CD14-positive monocyte (primary cell): ENCODE measurements around the gene PTPRD. TPM values are rescaled to one million over a fixed set of nuclear protein-coding genes. Genes with fewer than 3 reads are reported as not detected.

Experiments used
- DNase-seq, 3 donors: peaks; one replicate each; pipeline ENCODE4 v3.0.0-alpha.2; 2011 to 2022
- H2AFZ ChIP-seq: 2 replicates; pipeline ENCODE4 v1.6.0; 2012; ENCODE audit warnings: mild to moderate bottlenecking, low read depth, low read length, inconsistent platforms; ENCODE audit not compliant: insufficient read depth, poor library complexity, severe bottlenecking
- H3K27ac ChIP-seq, 2 donors: 1 replicate in 1 of 2; 2 replicates in 1 of 2; pipeline ENCODE4 v1.5.1; 2012 to 2013; ENCODE audit warnings: low read length in 2 of 2, control low read depth in 1 of 2, inconsistent platforms in 1 of 2, low read depth in 1 of 2, mild to moderate bottlenecking in 1 of 2
- H3K27me3 ChIP-seq, 2 donors: one replicate each; pipeline versions ENCODE4 v1.6.0 to v1.6.1; 2011 to 2013; ENCODE audit warnings: low read length in 2 of 2; ENCODE audit not compliant: control insufficient read depth in 2 of 2, insufficient read depth in 2 of 2
- H3K36me3 ChIP-seq, 2 donors: replicated peaks in 1 of 2; 1 replicate in 1 of 2; 2 replicates in 1 of 2; pipeline versions ENCODE4 v1.5.1 to v1.6.1; 2012 to 2013; ENCODE audit warnings: low read length in 2 of 2, control low read depth in 1 of 2, inconsistent platforms in 1 of 2, mild to moderate bottlenecking in 1 of 2; ENCODE audit not compliant: insufficient read depth in 2 of 2, control insufficient read depth in 1 of 2
- H3K4me1 ChIP-seq, 2 donors: 1 replicate in 1 of 2; 2 replicates in 1 of 2; pipeline versions ENCODE4 v1.5.1 to v1.6.1; 2012 to 2013; ENCODE audit warnings: low read length in 2 of 2, control low read depth in 1 of 2, inconsistent platforms in 1 of 2, mild to moderate bottlenecking in 1 of 2, moderate library complexity in 1 of 2; ENCODE audit not compliant: insufficient read depth in 2 of 2, control insufficient read depth in 1 of 2
- H3K4me2 ChIP-seq: replicated peaks from 2 replicates; pipeline ENCODE3; 2012; ENCODE audit warnings: low read length, moderate library complexity, mild to moderate bottlenecking; ENCODE audit not compliant: poor library complexity, severe bottlenecking; ENCODE audit errors: extremely low read depth
- H3K4me3 ChIP-seq, 3 experiments: fragments of 200-600 bp in 1 of 3; sonication (generic) in 1 of 3; replicated peaks in 1 of 3; 1 replicate in 2 of 3; 2 replicates in 1 of 3; pipeline ENCODE4 v1.5.1; 2011 to 2013; ENCODE audit warnings: low read length in 3 of 3, mild to moderate bottlenecking in 3 of 3, control low read depth in 2 of 3, low read depth in 2 of 3, inconsistent platforms in 1 of 3, moderate library complexity in 1 of 3
- H3K79me2 ChIP-seq: 2 replicates; pipeline ENCODE4 v1.6.0; 2012; ENCODE audit warnings: mild to moderate bottlenecking, control low read depth, inconsistent platforms, low read length, moderate library complexity; ENCODE audit not compliant: insufficient read depth
- H3K9ac ChIP-seq: 2 replicates; pipeline ENCODE4 v1.6.0; 2017; ENCODE audit warnings: low read length, mild to moderate bottlenecking; ENCODE audit not compliant: insufficient read depth, poor library complexity, severe bottlenecking
- H3K9me3 ChIP-seq, 2 donors: replicated peaks in 1 of 2; 1 replicate in 1 of 2; 2 replicates in 1 of 2; pipeline versions ENCODE4 v1.5.1 to v1.6.1; 2012 to 2013; ENCODE audit warnings: low read length in 2 of 2, control low read depth in 1 of 2; ENCODE audit not compliant: control insufficient read depth in 1 of 2, insufficient read depth in 1 of 2
- H4K20me1 ChIP-seq: 2 replicates; pipeline ENCODE4 v1.6.0; 2012; ENCODE audit warnings: mild to moderate bottlenecking, low read length, control low read depth, moderate library complexity; ENCODE audit not compliant: insufficient read depth
- H3K27ac Mint-ChIP-seq, 7 donors: one replicate each; pipeline ENCODE4 v1.8.0; 2020; ENCODE audit warnings: mild to moderate bottlenecking in 7 of 7, mixed read lengths in 7 of 7, moderate library complexity in 6 of 7, inconsistent platforms in 2 of 7
- H3K27me3 Mint-ChIP-seq, 3 donors: one replicate each; pipeline ENCODE4 v1.8.0; 2021 to 2022; ENCODE audit warnings: low read depth in 3 of 3, mild to moderate bottlenecking in 3 of 3, mixed read lengths in 3 of 3, moderate library complexity in 3 of 3, inconsistent platforms in 1 of 3
- H3K36me3 Mint-ChIP-seq, 2 donors: one replicate each; pipeline ENCODE4 v1.8.0; 2020; ENCODE audit warnings: mixed read lengths in 2 of 2, inconsistent platforms in 1 of 2, mild to moderate bottlenecking in 1 of 2
- H3K4me1 Mint-ChIP-seq: one replicate; pipeline ENCODE4 v1.8.0; 2020; ENCODE audit warnings: mild to moderate bottlenecking, mixed read lengths
- H3K4me3 Mint-ChIP-seq, 2 donors: one replicate each; pipeline ENCODE4 v1.8.0; 2020; ENCODE audit warnings: mild to moderate bottlenecking in 2 of 2, mixed read lengths in 2 of 2, moderate library complexity in 1 of 2
- H3K9me3 Mint-ChIP-seq, 7 donors: one replicate each; pipeline ENCODE4 v1.8.0; 2020 to 2022; ENCODE audit warnings: mixed read lengths in 7 of 7, mild to moderate bottlenecking in 6 of 7, moderate library complexity in 6 of 7, inconsistent platforms in 2 of 7
- CTCF ChIP-seq: fragments of 200-600 bp; IDR thresholded peaks from one replicate; pipeline ENCODE4 v1.8.0; 2022; ENCODE audit warnings: antibody characterized with exemption, mild to moderate bottlenecking
- WGBS: methylation state at CpG from one replicate; pipeline ENCODE4 v1.1.5; 2013; ENCODE audit warnings: missing lambda C conversion rate; ENCODE audit not compliant: insufficient coverage; 5-methylcytosine and 5-hydroxymethylcytosine counted together
- intact Hi-C, 2 donors: fragments of 100-400 bp; cut with micrococcal nuclease; formaldehyde crosslinking; loops; one replicate each; pipeline versions ENCODE4 v1.15.0 to v1.15.1; 2023
- polyA plus RNA-seq, 3 donors: library from polyadenylated mRNA; depleted of rRNA in 1 of 3; unstranded in 2 of 3; stranded (reverse) in 1 of 3; fragments of 300-500 nt in 2 of 3; fragments of >200 nt in 1 of 3; fragmentation: Illumina TruSeq in 2 of 3; gene quantifications; 1 replicate in 2 of 3; 2 replicates in 1 of 3; pipeline ENCODE4 v1.2.3, GENCODE V29; 2012 to 2021

PTPRD gene
- polyA plus RNA-seq, 3 donors = not detected

GRCh38 chr9:10566848-10567247, 46.0 kb downstream of the PTPRD start:
- no peaks in the 10 kb centered on the region for H3K4me1 ChIP-seq

GRCh38 chr9:10562581-10563343, 50.0 kb downstream of the PTPRD start:
- Mint-ChIP-seq H3K9me3 (peaks cover 0 to 3% (median 0%) of the 10 kb centered on the region in 7 donors), H3K4me3 (no peak overlapping the region), H3K36me3 (no peaks in the 10 kb centered on the region), H3K27me3 (no peaks in the 10 kb centered on the region), H3K4me1 (no peaks in the 10 kb centered on the region), H3K27ac (no peak overlapping the region)
- Histone ChIP-seq H2AFZ (no peak overlapping the region), H3K9me3 (no peaks in the 10 kb centered on the region), H3K79me2 (no peaks in the 10 kb centered on the region), H3K36me3 (no peaks in the 10 kb centered on the region), H3K4me3 (no peak overlapping the region), H3K27ac (no peak overlapping the region), H3K27me3 (no peaks in the 10 kb centered on the region), H3K4me1 (no peaks in the 10 kb centered on the region), H3K4me2 (no peak overlapping the region), H3K9ac (no peak overlapping the region), H4K20me1 (no peaks in the 10 kb centered on the region)
- no CpG with 5 or more reads among the region's 1 CpG for WGBS
- intact Hi-C loops = no loop called here
- DNase-seq = no peak
- TF ChIP-seq CTCF = no peak

More at GRCh38 chr9:10566848-10567247, 46.0 kb downstream of the PTPRD start:
- H3K27ac ChIP-seq = no peak overlapping the region
- no peak overlapping the region for H2AFZ ChIP-seq
- no peak overlapping the region for H3K9ac ChIP-seq
- H3K27me3 ChIP-seq = no peaks in the 10 kb centered on the region
- no peak for TF ChIP-seq CTCF
- no peak for DNase-seq
- H4K20me1 ChIP-seq = no peaks in the 10 kb centered on the region
- peaks cover 0 to 7% (median 0%) of the 10 kb centered on the region in 7 donors for H3K9me3 Mint-ChIP-seq
- no peak overlapping the region for H3K4me2 ChIP-seq
- H3K4me1 Mint-ChIP-seq = no peaks in the 10 kb centered on the region
- H3K36me3 Mint-ChIP-seq = no peaks in the 10 kb centered on the region
- H3K4me3 ChIP-seq = no peak overlapping the region
- H3K27me3 Mint-ChIP-seq = no peaks in the 10 kb centered on the region
- no peaks in the 10 kb centered on the region for H3K36me3 ChIP-seq
- no peaks in the 10 kb centered on the region for H3K9me3 ChIP-seq
- no CpG with 5 or more reads among the region's 1 CpG for WGBS
- no peak overlapping the region for H3K27ac Mint-ChIP-seq
- H3K4me3 Mint-ChIP-seq = no peak overlapping the region
- no peaks in the 10 kb centered on the region for H3K79me2 ChIP-seq
- intact Hi-C loops = no loop called here
